ENCODE measurements around the gene KCND2.
"Not testable (repeated sequence)": the region's sequence is repeated elsewhere in the genome, so short reads cannot be mapped to it uniquely, and the experiment has no call there.

The KCND2 gene

GRCh38 chr7:120233338-120233737 is 39.6 kb upstream of the KCND2 start:
- Histone ChIP-seq H4K8ac (ENCODE audit: low read depth, low read length) (no peak overlapping the region), H2BK120ac (ENCODE audit: low read depth, low read length) (no peak overlapping the region), H2BK5ac (ENCODE audit: low read length) (no peak overlapping the region), H4K91ac (ENCODE audit: low read depth, low read length, poor library complexity) (no peak overlapping the region), H2BK12ac (ENCODE audit: low read length) (no peak overlapping the region), H2AK5ac (ENCODE audit: low read depth, low read length) (no peak overlapping the region), H3K79me1 (ENCODE audit: low read depth, low read length) (no peaks in the 10 kb centered on the region), H3K4me2 (ENCODE audit: insufficient read depth, low read length, poor library complexity, severe bottlenecking) (no peak overlapping the region), H3K4me3 (ENCODE audit: low read length in 2 of 2) (no peak overlapping the region), H3K27ac (replicated peaks; ENCODE audit: low read length) (no peak overlapping the region), H3K9ac (ENCODE audit: low read depth, low read length, poor library complexity) (no peak overlapping the region), H3K18ac (ENCODE audit: low read length) (no peak overlapping the region), H3K27me3 (ENCODE audit: control insufficient read depth in 3 of 3, insufficient read depth in 3 of 3, low read depth in 1 of 3, low read length in 3 of 3) (no peaks in the 10 kb centered on the region), H2AFZ (ENCODE audit: low read length) (no peak overlapping the region), H2BK15ac (ENCODE audit: low read length) (no peak overlapping the region), H3K14ac (ENCODE audit: low read length) (no peak overlapping the region), H3K4me1 (ENCODE audit: control insufficient read depth in 2 of 2, insufficient read depth in 1 of 2, low read depth in 1 of 2, low read length in 2 of 2) (no peaks in the 10 kb centered on the region), H3K4ac (ENCODE audit: low read length) (no peak overlapping the region), H3K23ac (ENCODE audit: low read depth, low read length, poor library complexity) (no peak overlapping the region), H3K36me3 (replicated peaks in 1 of 2; ENCODE audit: control insufficient read depth in 2 of 2, insufficient read depth in 2 of 2, low read length in 2 of 2) (no peaks in the 10 kb centered on the region), H3K9me3 (replicated peaks in 1 of 2; ENCODE audit: control insufficient read depth in 2 of 2, insufficient read depth in 1 of 2, low read depth in 1 of 2, low read length in 2 of 2) (no peaks in the 10 kb centered on the region)
- WGBS, 2 donors (ENCODE audit: extremely low coverage in 2 of 2, insufficient read length in 2 of 2, insufficient replicate concordance in 1 of 2): no CpG with 5 or more reads among the region's 1 CpG
- no peak for DNase-seq (ENCODE audit: low spot score)

- not testable (repeated sequence) for H3K27me3 ChIP-seq (ENCODE audit: control insufficient read depth in 3 of 3, insufficient read depth in 3 of 3, low read depth in 1 of 3, low read length in 3 of 3); H3K4me3 ChIP-seq (ENCODE audit: low read length in 2 of 2); H3K4me2 ChIP-seq (ENCODE audit: insufficient read depth, low read length, poor library complexity, severe bottlenecking); H3K36me3 ChIP-seq (replicated peaks in 1 of 2; ENCODE audit: control insufficient read depth in 2 of 2, insufficient read depth in 2 of 2, low read length in 2 of 2); H2BK5ac ChIP-seq (ENCODE audit: low read length); H2BK120ac ChIP-seq (ENCODE audit: low read depth, low read length); H4K8ac ChIP-seq (ENCODE audit: low read depth, low read length); H2AFZ ChIP-seq (ENCODE audit: low read length); H2AK5ac ChIP-seq (ENCODE audit: low read depth, low read length); H3K9me3 ChIP-seq (replicated peaks in 1 of 2; ENCODE audit: control insufficient read depth in 2 of 2, insufficient read depth in 1 of 2, low read depth in 1 of 2, low read length in 2 of 2); H2BK15ac ChIP-seq (ENCODE audit: low read length); H3K23ac ChIP-seq (ENCODE audit: low read depth, low read length, poor library complexity); H3K4me1 ChIP-seq (ENCODE audit: control insufficient read depth in 2 of 2, insufficient read depth in 1 of 2, low read depth in 1 of 2, low read length in 2 of 2); H3K14ac ChIP-seq (ENCODE audit: low read length); H3K18ac ChIP-seq (ENCODE audit: low read length); H3K4ac ChIP-seq (ENCODE audit: low read length); DNase-seq (ENCODE audit: low spot score); H3K27ac ChIP-seq (replicated peaks; ENCODE audit: low read length); H2BK12ac ChIP-seq (ENCODE audit: low read length); H3K9ac ChIP-seq (ENCODE audit: low read depth, low read length, poor library complexity); H4K91ac ChIP-seq (ENCODE audit: low read depth, low read length, poor library complexity); H3K79me1 ChIP-seq (ENCODE audit: low read depth, low read length)
- WGBS, 2 donors (ENCODE audit: extremely low coverage in 2 of 2, insufficient read length in 2 of 2, insufficient replicate concordance in 1 of 2): no CpG with 5 or more reads among the region's 8 CpGs
These were observed 32.6 kb upstream of the KCND2 start for GRCh38 chr7:120240350-120240749.

GRCh38 chr7:120241973-120242372 is 31.0 kb upstream of the KCND2 start:
- Histone ChIP-seq H2BK120ac (ENCODE audit: low read depth, low read length) (no peak overlapping the region), H2BK15ac (ENCODE audit: low read length) (no peak overlapping the region), H3K23ac (ENCODE audit: low read depth, low read length, poor library complexity) (no peak overlapping the region), H2BK12ac (ENCODE audit: low read length) (no peak overlapping the region), H2AFZ (ENCODE audit: low read length) (no peak overlapping the region), H3K4me1 (ENCODE audit: control insufficient read depth in 2 of 2, insufficient read depth in 1 of 2, low read depth in 1 of 2, low read length in 2 of 2) (no peaks in the 10 kb centered on the region), H3K27ac (replicated peaks; ENCODE audit: low read length) (no peak overlapping the region), H4K91ac (ENCODE audit: low read depth, low read length, poor library complexity) (no peak overlapping the region), H3K4me2 (ENCODE audit: insufficient read depth, low read length, poor library complexity, severe bottlenecking) (no peak overlapping the region), H3K4ac (ENCODE audit: low read length) (no peak overlapping the region), H3K79me1 (ENCODE audit: low read depth, low read length) (no peaks in the 10 kb centered on the region), H3K36me3 (replicated peaks in 1 of 2; ENCODE audit: control insufficient read depth in 2 of 2, insufficient read depth in 2 of 2, low read length in 2 of 2) (no peaks in the 10 kb centered on the region), H2AK5ac (ENCODE audit: low read depth, low read length) (no peak overlapping the region), H2BK5ac (ENCODE audit: low read length) (no peak overlapping the region), H3K9me3 (replicated peaks in 1 of 2; ENCODE audit: control insufficient read depth in 2 of 2, insufficient read depth in 1 of 2, low read depth in 1 of 2, low read length in 2 of 2) (no peaks in the 10 kb centered on the region), H3K9ac (ENCODE audit: low read depth, low read length, poor library complexity) (no peak overlapping the region), H3K4me3 (ENCODE audit: low read length in 2 of 2) (no peak overlapping the region), H3K18ac (ENCODE audit: low read length) (no peak overlapping the region), H3K27me3 (ENCODE audit: control insufficient read depth in 3 of 3, insufficient read depth in 3 of 3, low read depth in 1 of 3, low read length in 3 of 3) (no peaks in the 10 kb centered on the region), H4K8ac (ENCODE audit: low read depth, low read length) (peak overlapping the region; percentile 43), H3K14ac (ENCODE audit: low read length) (no peak overlapping the region)
- no CpG with 5 or more reads among the region's 1 CpG for WGBS, 2 donors (ENCODE audit: extremely low coverage in 2 of 2, insufficient read length in 2 of 2, insufficient replicate concordance in 1 of 2)
- no peak for DNase-seq (ENCODE audit: low spot score)

GRCh38 chr7:120254845-120255244 is 18.1 kb upstream of the KCND2 start:
- Histone ChIP-seq H3K4ac (ENCODE audit: low read length) (no peak overlapping the region), H3K27ac (replicated peaks; ENCODE audit: low read length) (no peak overlapping the region), H3K9ac (ENCODE audit: low read depth, low read length, poor library complexity) (no peak overlapping the region), H4K91ac (ENCODE audit: low read depth, low read length, poor library complexity) (no peak overlapping the region), H3K23ac (ENCODE audit: low read depth, low read length, poor library complexity) (no peak overlapping the region), H2BK5ac (ENCODE audit: low read length) (no peak overlapping the region), H3K4me3 (ENCODE audit: low read length in 2 of 2) (no peak overlapping the region), H3K36me3 (replicated peaks in 1 of 2; ENCODE audit: control insufficient read depth in 2 of 2, insufficient read depth in 2 of 2, low read length in 2 of 2) (no peaks in the 10 kb centered on the region), H2BK120ac (ENCODE audit: low read depth, low read length) (no peak overlapping the region), H3K9me3 (replicated peaks in 1 of 2; ENCODE audit: control insufficient read depth in 2 of 2, insufficient read depth in 1 of 2, low read depth in 1 of 2, low read length in 2 of 2) (peaks cover 2 to 6% of the 10 kb centered on the region in 2 donors), H3K14ac (ENCODE audit: low read length) (no peak overlapping the region), H3K4me1 (ENCODE audit: control insufficient read depth in 2 of 2, insufficient read depth in 1 of 2, low read depth in 1 of 2, low read length in 2 of 2) (no peaks in the 10 kb centered on the region), H2BK12ac (ENCODE audit: low read length) (no peak overlapping the region), H2BK15ac (ENCODE audit: low read length) (no peak overlapping the region), H3K18ac (ENCODE audit: low read length) (no peak overlapping the region), H2AFZ (ENCODE audit: low read length) (no peak overlapping the region), H3K79me1 (ENCODE audit: low read depth, low read length) (no peaks in the 10 kb centered on the region), H3K4me2 (ENCODE audit: insufficient read depth, low read length, poor library complexity, severe bottlenecking) (no peak overlapping the region), H3K27me3 (ENCODE audit: control insufficient read depth in 3 of 3, insufficient read depth in 3 of 3, low read depth in 1 of 3, low read length in 3 of 3) (no peaks in the 10 kb centered on the region), H4K8ac (ENCODE audit: low read depth, low read length) (no peak overlapping the region), H2AK5ac (ENCODE audit: low read depth, low read length) (no peak overlapping the region)
- no CpG with 5 or more reads among the region's 1 CpG for WGBS, 2 donors (ENCODE audit: extremely low coverage in 2 of 2, insufficient read length in 2 of 2, insufficient replicate concordance in 1 of 2)
- no peak for DNase-seq (ENCODE audit: low spot score)

Measured in neuronal stem cell (in vitro differentiated cells).